Hematopoietic multipotent progenitor cell treated with erythropoietin and hydrocortisone succinate and interleukin-3 and kit ligand, for 15 days (in vitro differentiated cells): Measurements from ENCODE around the gene ITGB1BP1.
"Not testable (repeated sequence)": the region's sequence is repeated elsewhere in the genome, so short reads cannot be mapped to it uniquely, and the experiment has no call there.

ENCODE experiments used
- DNase-seq: peaks from one replicate; pipeline ENCODE4 v3.0.0-alpha.2; 2015; ENCODE audit warnings: low spot score

Gene ITGB1BP1

DNA sequence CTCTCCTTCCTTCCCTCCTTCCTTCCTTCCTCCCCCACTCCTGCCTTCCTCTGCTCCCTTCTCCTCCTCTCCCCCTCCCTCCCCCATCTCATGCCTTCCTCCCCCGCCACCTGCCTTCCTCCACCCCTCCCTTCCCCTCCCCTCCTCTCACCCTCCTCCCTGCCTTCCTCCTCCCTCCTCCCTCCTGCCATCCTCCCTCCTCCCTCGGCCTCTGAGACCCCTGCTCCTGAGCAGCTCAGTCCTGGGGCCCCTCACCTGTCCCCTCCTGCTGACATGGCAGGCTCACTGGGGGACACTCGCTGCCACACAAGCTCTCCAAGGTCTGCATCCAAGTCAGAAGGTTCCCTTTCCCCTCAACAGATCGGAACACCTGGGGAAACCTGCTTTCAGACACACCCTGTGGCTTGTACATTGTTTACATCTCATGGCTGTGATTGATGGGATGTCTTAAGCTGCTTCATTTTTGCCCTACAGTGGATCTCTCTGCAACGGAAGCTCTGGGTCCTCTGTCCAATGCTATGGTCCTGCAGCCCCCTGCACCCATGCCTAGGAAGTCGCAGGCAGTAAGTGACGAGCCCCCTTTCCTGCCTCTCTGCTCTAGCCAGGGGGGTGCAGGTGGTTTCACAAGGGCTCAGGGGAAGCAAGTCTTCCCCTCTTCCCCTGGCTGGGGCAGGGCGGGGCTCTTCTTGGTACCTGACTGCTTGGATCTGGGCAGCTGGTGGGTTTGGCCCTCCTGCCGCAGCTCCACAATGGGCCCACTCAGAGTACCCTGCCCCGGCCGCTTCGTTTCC lies 22.9 kb downstream of the ITGB1BP1 start:
- no peak for DNase-seq

DNA sequence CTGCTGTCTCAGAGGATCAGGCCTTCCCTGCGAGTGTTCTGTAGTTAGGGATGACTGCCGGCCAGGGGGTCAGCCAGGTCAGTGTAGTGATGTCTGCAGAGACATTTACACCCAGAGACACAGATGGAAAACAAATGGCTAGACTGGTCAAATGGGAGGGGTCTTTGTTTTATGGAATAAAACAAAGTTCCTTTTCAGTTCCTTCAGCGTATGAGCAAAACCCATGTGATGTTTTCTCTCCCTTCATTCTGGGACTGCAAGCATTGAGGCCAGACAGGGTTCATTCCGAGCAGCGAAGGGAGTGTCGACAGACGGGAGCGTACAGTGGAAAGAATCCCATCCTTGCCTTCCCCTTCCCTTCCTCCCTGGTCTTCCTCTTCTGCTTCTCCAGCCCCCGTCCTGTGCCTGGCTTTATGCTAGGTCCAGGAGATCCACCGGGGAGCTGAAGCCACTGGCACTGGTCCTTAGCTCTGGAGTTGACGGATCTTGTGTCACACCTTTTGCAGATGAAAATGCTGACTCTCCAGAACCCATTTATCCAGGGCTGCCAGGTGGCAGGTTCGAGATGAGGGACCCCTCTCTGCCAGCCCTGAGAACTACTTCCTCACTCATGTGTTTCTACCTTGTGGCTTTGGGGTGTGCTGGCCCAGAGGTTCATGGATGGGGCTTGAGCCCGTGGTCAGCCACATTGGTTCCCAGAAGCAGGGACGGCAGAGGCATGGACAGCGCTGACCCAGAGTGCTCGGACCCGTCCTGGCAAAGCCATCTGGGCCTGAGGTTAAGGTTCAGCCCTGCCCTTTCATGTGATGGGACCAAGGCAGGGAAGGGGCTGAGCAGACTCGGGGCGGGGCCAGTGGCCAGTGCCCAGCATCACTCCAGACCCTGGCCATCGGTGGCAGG lies 24.2 kb downstream of the ITGB1BP1 start:
- no peak for DNase-seq

DNA sequence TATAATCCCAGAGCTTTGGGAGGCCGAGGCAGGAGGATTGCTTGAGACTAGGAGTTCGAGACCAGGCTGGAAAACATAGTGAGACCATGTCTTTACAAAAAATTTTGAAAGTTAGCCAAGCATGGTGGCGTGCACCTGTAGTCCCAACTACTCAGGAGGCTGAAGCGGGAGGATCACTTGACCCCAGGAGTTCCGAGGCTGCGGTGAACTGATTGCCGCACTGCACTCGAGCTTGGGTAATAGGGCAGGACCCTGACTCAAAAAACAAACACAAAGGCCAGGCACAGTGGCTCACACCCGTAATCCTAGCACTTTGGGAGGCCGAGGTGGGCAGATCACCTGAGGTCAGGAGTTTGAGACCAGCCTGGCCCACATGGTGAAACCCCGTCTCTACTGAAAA lies 25.1 kb downstream of the ITGB1BP1 start:
- not testable (repeated sequence) for DNase-seq

GRCh38 chr2:9397201-9397600 lies 26.1 kb downstream of the ITGB1BP1 start:
- DNase-seq: no peak

DNA sequence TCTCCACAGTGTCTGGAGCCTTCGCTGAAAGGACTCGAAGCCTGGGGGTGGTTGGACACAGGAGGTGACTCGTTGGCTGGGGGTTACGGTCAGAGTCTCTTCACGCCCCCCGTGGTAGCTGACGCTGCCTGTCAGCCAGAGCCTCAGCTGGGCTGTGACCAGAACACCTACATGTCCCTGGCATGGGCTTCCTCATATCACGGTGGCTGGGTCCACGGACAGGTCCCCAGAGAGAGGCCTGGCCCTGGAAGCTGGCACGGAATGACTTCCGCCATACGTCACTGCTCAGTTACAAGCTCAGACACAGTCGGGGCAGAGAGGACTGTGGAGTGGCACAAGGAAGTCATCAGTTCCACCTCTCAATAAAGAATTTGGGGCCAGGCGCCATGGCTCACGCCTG lies 28.5 kb downstream of the ITGB1BP1 start:
- DNase-seq: no peak

- no peak for DNase-seq
Measured at GRCh38 chr2:9392898-9393765, 30.2 kb downstream of the ITGB1BP1 start.

GRCh38 chr2:9391961-9392720 lies 31.2 kb downstream of the ITGB1BP1 start:
- DNase-seq: no peak

- DNase-seq: no peak
Measured at GRCh38 chr2:9390991-9391390, 32.3 kb downstream of the ITGB1BP1 start.

- DNase-seq: no peak
Measured at GRCh38 chr2:9390151-9390850, 33.0 kb downstream of the ITGB1BP1 start.

DNA sequence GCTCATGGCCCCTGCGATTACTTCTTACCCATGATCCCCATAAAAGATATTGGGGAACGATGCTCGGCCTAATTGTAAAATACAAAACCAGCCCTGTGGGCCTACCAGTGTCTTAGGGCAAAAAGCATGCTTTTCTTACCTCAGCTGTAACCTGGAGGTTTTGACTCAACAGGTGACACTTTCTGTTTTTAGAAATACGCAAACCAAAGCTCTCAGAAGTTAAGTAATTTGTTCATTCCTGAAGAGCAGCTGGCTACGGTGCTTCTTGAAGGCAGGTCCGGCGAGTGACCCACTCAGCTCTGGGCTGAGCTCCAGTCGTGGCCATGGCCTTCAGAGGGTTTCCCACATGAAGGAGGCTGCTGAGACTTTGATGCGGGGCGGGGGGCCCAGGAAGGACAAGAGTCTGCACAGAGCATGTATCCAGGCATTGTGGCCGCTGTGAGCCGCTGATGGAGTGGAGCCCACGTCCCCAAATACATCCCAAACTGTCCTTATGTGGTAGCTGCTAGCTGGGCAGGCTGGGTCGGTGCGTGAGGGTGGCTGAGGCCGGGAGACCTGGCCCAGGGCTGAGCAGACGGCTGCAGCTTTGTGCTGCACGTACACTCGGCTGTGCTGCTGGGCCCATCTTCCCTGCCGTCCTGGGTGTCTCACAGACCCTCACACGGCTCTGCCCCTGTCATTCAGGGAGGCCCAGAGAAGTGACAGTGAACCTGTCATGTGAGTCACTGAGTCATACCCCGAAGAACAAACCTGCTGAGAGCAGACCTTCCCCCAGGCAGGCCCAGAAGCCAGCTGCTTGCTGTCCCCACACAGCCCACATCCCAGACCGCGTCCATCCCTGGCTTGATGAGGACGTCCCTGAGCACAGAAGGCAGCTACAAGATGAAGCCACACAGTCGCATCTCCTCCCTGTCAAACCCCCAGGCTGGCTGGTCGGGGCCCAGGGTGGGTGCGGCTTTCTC lies 34.1 kb downstream of the ITGB1BP1 start:
- DNase-seq: no peak

DNA sequence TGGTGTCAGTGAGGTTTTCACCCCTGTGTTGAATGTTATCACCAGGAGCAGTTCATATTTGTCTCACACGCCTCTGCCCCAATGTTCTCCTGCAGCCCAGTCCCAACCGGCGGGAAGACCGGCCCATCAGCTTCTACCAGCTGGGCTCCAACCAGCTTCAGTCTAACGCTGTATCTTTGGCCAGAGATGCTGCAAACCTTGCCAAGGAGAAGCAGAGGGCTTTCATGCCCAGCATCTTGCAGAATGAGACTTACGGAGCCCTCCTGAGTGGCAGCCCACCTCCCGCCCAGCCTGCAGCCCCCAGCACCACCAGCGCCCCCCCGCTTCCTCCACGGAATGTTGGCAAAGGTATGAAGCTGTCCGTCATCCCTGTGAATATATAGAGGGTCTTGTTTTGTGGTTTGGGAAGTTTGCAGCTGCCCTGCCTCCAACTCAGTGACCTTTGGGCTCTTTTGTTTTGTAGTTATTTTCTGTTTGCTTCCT lies 35.1 kb downstream of the ITGB1BP1 start:
- DNase-seq: no peak

- DNase-seq: no peak
Measured at GRCh38 chr2:9385841-9386240, 37.5 kb downstream of the ITGB1BP1 start.

- no peak for DNase-seq
Measured at GRCh38 chr2:9384521-9384920, 38.8 kb downstream of the ITGB1BP1 start.

- DNase-seq: no peak
Measured at GRCh38 chr2:9382604-9383235, 40.6 kb downstream of the ITGB1BP1 start.

DNA sequence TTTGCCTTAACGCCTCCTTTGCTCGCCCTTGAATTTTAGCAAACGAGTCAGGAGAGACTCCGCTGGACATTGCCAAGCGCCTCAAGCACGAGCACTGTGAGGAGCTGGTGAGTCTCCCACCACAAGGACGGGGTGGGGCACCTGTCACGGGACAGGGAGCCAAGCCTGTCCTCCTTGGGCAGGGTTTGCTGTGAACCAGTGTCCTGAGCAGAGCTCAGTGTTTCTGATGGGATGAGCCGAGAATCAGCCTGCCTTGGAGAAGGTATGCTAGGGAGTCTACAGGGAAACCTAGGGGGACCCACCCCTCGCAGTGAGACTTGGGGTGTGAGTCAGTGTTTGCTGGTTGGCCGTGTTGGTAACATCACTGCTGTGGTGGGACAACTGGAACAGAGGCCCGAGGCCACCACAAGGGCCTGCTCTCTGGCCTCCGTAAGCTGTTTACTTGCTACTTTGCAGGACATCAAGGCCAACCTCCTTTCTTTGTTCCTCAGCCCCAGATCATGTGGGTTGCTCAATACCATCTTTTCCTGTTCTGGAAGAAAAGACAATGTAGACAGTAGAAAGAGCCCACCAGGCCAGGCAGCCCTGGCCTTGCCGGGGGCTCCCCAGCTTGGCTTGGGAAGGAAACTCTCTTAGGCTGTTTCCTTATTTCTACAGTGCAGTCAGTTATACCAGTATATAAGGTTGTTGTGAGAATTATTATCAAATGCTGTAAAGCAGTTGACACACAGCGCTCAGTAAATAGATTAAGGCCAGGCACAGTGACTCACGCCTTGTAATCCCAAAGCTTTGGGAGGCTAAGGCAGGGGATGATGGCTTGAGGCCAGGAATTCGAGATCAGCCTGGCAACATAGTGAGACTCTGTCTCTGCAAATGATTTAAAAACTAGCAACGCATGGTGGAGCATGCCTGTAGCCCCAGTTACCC lies 42.4 kb downstream of the ITGB1BP1 start:
- no peak for DNase-seq

GRCh38 chr2:9379391-9379755 lies 44.0 kb downstream of the ITGB1BP1 start:
- DNase-seq: no peak

DNA sequence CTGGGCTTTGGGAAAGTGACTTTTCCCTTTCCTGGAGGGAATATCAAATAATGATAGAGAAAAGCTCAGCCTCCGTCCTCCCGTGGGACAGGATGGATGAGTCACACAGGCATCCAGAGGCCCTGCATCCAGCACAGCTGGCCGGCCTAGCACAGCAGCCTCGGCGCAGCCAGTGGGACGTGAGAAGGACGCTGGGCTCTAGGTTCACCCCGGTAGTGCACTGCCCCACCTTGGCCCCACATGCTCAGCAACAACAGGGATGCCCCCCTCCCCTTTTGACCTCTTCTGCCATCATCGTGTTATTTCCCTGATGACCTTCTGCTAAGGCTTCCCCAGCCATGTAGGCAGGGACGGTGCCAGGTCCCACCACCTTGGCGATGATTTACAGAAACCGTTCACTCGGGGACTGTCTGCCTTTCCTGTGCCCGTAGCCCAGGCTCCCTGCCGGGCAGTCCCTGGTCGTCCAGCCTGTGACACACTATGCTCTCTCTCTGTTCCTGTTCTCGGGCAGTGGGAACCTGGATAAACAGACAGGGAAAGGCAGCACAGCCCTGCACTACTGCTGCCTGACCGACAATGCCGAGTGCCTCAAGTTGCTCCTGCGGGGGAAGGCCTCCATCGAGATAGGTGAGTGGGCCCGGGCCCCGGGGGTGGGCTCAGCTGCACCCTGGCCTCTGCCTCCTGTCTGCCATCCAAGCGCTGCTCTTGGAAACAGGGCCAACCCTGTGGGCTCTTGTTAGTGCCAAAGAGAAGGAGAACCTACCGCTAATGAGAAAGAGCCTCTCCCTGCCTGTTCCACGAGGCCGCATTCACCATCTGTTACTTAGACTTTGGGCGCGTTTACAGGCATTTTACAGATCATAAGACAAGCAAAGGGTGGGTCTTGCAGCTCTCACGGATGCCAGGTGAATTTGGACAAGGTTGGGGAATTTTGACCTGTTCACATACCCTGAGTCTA lies 44.6 kb downstream of the ITGB1BP1 start:
- DNase-seq: no peak
